Activated B cell treated with CpG ODN at 0.5 μM for 24 hours (primary cell): Measurements from ENCODE around the gene HLA-DPA1. TPM values are rescaled to one million over a fixed set of nuclear protein-coding genes. Genes with fewer than 3 reads are reported as not detected.

Experiments
- ATAC-seq: fragments of 200-7000 bp; cut with Tn5 transposase; one replicate; pipeline ENCODE4 v1.10.0; 2021; ENCODE audit warnings: low read depth, mild to moderate bottlenecking, moderate library complexity
- CTCF ChIA-PET: fragments of 350-600 bp; sonication (Branson Sonifier 250); formaldehyde crosslinking; loops from one replicate; lab custom pipeline; 2021; ENCODE audit warnings: antibody characterized with exemption; lab: Charles Lee
- POLR2A ChIA-PET: fragments of 350-600 bp; sonication (Branson Sonifier 250); formaldehyde crosslinking; loops from one replicate; lab custom pipeline; 2021; ENCODE audit warnings: antibody characterized with exemption; lab: Charles Lee
- DNase-seq: peaks from one replicate; pipeline ENCODE4 v3.0.0; 2022
- H3K27ac Mint-ChIP-seq: one replicate; pipeline ENCODE4 v1.8.0; 2020; ENCODE audit warnings: mixed read lengths
- H3K27me3 Mint-ChIP-seq: one replicate; pipeline ENCODE4 v1.8.0; 2021; ENCODE audit warnings: mixed read lengths
- H3K36me3 Mint-ChIP-seq: one replicate; pipeline ENCODE4 v1.8.0; 2021; ENCODE audit warnings: low read depth, mixed read lengths
- H3K4me1 Mint-ChIP-seq: one replicate; pipeline ENCODE4 v1.8.0; 2021; ENCODE audit warnings: mixed read lengths
- H3K4me3 Mint-ChIP-seq: one replicate; pipeline ENCODE4 v1.8.0; 2020; ENCODE audit warnings: mild to moderate bottlenecking, mixed read lengths
- H3K9me3 Mint-ChIP-seq: one replicate; pipeline ENCODE4 v1.8.0; 2020; ENCODE audit warnings: mixed read lengths
- CTCF ChIP-seq: fragments of 200-600 bp; IDR thresholded peaks from one replicate; pipeline ENCODE4 v1.8.0; 2022; ENCODE audit warnings: antibody characterized with exemption, mild to moderate bottlenecking
- intact Hi-C: fragments of 100-400 bp; cut with micrococcal nuclease; formaldehyde crosslinking; loops from one replicate; pipeline ENCODE4 v1.15.1; 2024
- total RNA-seq: library from RNA; stranded (reverse); gene quantifications from 2 replicates; pipeline ENCODE4 v1.2.3, GENCODE V29; 2022

Gene HLA-DPA1
- total RNA-seq, 1 donor from 2014 or later = 718 TPM

GRCh38 chr6:33049323-33050013 lies 24.0 kb downstream of the HLA-DPA1 start:
- ChIA-PET CTCF (interaction anchor here (0.9 to 2.5 kb wide), 10 partner anchors 9 to 113 kb away, joined by 3 to 10 read pairs (median 4); partner anchors contain the start of gene HLA-DPA1), POLR2A (interaction anchor here (1.0 to 6.5 kb wide), 8 partner anchors 8 to 34 kb away, joined by 3 to 43 read pairs (median 6); partner anchors contain the start of genes HLA-DPA1 and HLA-DPB1)
- ATAC-seq (no peak), DNase-seq (no peak)
- H3K4me1 Mint-ChIP-seq = peaks cover 20% of the 10 kb centered on the region
- TF ChIP-seq CTCF = no peak
- H3K27ac Mint-ChIP-seq = no peak overlapping the region
- no peak overlapping the region for H3K4me3 Mint-ChIP-seq
- H3K36me3 Mint-ChIP-seq = no peaks in the 10 kb centered on the region
- intact Hi-C loops = loop anchor here (1.0 kb wide), 1 partner anchor 35 kb away; no protein-coding TSS in a partner anchor
- no peaks in the 10 kb centered on the region for H3K27me3 Mint-ChIP-seq
- H3K9me3 Mint-ChIP-seq = peaks cover 3% of the 10 kb centered on the region

GRCh38 chr6:33040157-33040556 lies 33.3 kb downstream of the HLA-DPA1 start:
- intact Hi-C loops = no loop called here
- Mint-ChIP-seq H3K36me3 (peaks cover 8% of the 10 kb centered on the region), H3K4me1 (peaks cover 10% of the 10 kb centered on the region), H3K27ac (peak overlapping the region; percentile 53), H3K27me3 (no peaks in the 10 kb centered on the region), H3K9me3 (peaks cover 15% of the 10 kb centered on the region), H3K4me3 (no peak overlapping the region)
- ChIA-PET POLR2A (interaction anchor here (1.2 to 1.6 kb wide), 3 partner anchors 12 to 33 kb away, joined by 4 to 14 read pairs (median 5); partner anchors contain the start of gene HLA-DPA1), CTCF (interaction anchor here (1.6 kb wide), 1 partner anchor 10 kb away, joined by 5 read pairs; no protein-coding TSS in a partner anchor)
- no peak for TF ChIP-seq CTCF
- DNase-seq = no peak
- ATAC-seq = no peak

DNA sequence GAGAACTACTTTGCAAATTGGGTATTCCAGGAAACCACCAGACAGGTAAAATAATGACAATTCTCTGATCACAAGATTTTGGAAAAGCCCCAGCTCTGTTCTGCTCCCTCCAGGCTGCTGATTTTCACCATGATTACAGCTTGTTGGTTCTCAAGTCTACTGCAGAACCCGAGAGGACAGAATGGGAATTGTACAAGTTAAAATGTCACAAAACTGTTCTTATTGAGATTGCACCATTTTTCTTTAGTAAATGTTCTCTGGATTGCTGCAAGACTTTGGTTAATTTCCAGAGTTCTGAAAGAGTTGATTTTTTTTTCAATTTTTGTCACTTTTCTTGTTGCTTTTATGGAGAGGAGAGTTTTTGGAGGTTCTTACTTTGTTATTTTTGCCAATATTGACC lies 36.9 kb downstream of the HLA-DPA1 start:
- DNase-seq (no peak), ATAC-seq (no peak)
- CTCF ChIA-PET = interaction anchor here (1.0 to 2.4 kb wide), 2 partner anchors 13 to 15 kb away, joined by 4 to 8 read pairs; no protein-coding TSS in a partner anchor
- intact Hi-C loops = no loop called here
- Mint-ChIP-seq H3K36me3 (peaks cover 19% of the 10 kb centered on the region), H3K27ac (peak overlapping the region; percentile 56), H3K27me3 (no peaks in the 10 kb centered on the region), H3K9me3 (peaks cover 29% of the 10 kb centered on the region), H3K4me3 (no peak overlapping the region), H3K4me1 (peaks cover 24% of the 10 kb centered on the region)
- no peak for TF ChIP-seq CTCF
- POLR2A ChIA-PET = interaction anchor here (1.0 to 2.5 kb wide), 7 partner anchors 8 to 44 kb away, joined by 3 to 16 read pairs (median 7); partner anchors contain the start of genes HLA-DPA1 and HLA-DPB1

DNA sequence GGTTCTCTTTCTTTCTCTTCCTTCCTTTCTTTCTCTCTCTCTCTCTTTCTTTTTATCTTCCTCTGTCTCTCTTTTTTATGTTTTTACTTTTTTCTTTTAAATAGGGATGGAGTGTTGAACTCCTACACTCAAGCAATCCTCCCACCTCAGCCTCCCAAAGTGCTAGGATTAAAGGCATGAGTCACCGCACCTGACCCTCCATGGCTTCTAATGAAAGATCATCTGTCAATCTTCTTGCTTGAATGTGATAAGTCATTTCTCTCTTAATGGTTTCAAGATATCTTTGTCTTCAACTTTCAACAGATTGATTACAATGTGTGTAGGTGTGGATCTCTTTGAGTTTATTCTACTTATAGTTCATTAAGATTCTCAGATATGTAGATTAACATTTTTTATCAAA lies 38.9 kb downstream of the HLA-DPA1 start:
- H3K4me3 Mint-ChIP-seq = no peak overlapping the region
- peaks cover 34% of the 10 kb centered on the region for H3K4me1 Mint-ChIP-seq
- peaks cover 19% of the 10 kb centered on the region for H3K36me3 Mint-ChIP-seq
- peaks cover 26% of the 10 kb centered on the region for H3K9me3 Mint-ChIP-seq
- POLR2A ChIA-PET = interaction anchor here (28.8 kb wide), 1 partner anchor 43 kb away, joined by 2264 read pairs; the partner anchor contains the start of genes HLA-DPA1 and HLA-DPB1
- no peak for ATAC-seq
- intact Hi-C loops = no loop called here
- DNase-seq = no peak
- CTCF ChIA-PET = interaction anchor here (1.8 kb wide), 1 partner anchor 39 kb away, joined by 5 read pairs; the partner anchor contains the start of gene HLA-DPA1
- H3K27me3 Mint-ChIP-seq = no peaks in the 10 kb centered on the region
- H3K27ac Mint-ChIP-seq = peak overlapping the region; percentile 61
- no peak for TF ChIP-seq CTCF

DNA sequence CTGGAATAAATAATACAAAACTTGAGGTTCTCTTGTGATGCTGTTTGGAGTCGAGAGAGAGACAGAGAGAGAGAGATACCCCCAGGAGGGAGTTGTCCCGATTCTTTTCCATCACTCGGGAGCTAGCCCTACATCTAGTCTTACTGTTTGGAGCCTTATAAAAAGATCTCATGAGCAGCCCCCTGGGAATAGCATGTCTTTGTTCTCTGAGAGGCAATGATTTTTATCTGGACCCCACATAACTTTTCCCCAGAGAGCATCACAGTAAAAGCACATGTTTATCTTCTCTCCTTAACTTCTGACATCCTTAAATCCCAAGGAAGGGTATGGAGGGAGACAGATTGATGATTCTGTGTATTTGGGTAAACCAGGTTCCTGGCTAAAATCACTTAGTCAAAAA lies 43.2 kb downstream of the HLA-DPA1 start:
- CTCF ChIA-PET = interaction anchor here (1.3 to 1.9 kb wide), 3 partner anchors 11 to 46 kb away, joined by 6 to 7 read pairs (median 6); partner anchors contain the start of genes HLA-DPA1 and HLA-DPB1
- Mint-ChIP-seq H3K9me3 (peaks cover 16% of the 10 kb centered on the region), H3K4me1 (peaks cover 74% of the 10 kb centered on the region), H3K27me3 (no peaks in the 10 kb centered on the region), H3K4me3 (peak overlapping the region; percentile 77), H3K36me3 (peaks cover 12% of the 10 kb centered on the region), H3K27ac (peak overlapping the region; percentile 100)
- intact Hi-C loops = no loop called here
- TF ChIP-seq CTCF = no peak
- ATAC-seq (no peak), DNase-seq (no peak)
- POLR2A ChIA-PET = interaction anchor here (1.2 to 28.8 kb wide), 12 partner anchors 12 to 186 kb away, joined by 3 to 2264 read pairs (median 15); partner anchors contain the start of genes HLA-DOA, HLA-DPA1 and HLA-DPB1
